ENCODE data around the gene NBEA.

The NBEA gene

GRCh38 chr13:35129500-35129899 lies 187.4 kb downstream of the NBEA start:
- H3K4me3 ChIP-seq (ENCODE audit: low read depth, low read length): no peak overlapping the region
- TF ChIP-seq, protein P1, sequence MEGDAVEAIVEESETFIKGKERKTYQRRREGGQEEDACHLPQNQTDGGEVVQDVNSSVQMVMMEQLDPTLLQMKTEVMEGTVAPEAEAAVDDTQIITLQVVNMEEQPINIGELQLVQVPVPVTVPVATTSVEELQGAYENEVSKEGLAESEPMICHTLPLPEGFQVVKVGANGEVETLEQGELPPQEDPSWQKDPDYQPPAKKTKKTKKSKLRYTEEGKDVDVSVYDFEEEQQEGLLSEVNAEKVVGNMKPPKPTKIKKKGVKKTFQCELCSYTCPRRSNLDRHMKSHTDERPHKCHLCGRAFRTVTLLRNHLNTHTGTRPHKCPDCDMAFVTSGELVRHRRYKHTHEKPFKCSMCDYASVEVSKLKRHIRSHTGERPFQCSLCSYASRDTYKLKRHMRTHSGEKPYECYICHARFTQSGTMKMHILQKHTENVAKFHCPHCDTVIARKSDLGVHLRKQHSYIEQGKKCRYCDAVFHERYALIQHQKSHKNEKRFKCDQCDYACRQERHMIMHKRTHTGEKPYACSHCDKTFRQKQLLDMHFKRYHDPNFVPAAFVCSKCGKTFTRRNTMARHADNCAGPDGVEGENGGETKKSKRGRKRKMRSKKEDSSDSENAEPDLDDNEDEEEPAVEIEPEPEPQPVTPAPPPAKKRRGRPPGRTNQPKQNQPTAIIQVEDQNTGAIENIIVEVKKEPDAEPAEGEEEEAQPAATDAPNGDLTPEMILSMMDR (IDR thresholded peaks at IDR 0.05; ENCODE audit: control insufficient read depth, extremely low read depth, insufficient read depth): no peak
- no peak for DNase-seq (ENCODE audit: low read depth)

GRCh38 chr13:35131471-35131870 lies 189.4 kb downstream of the NBEA start:
- TF ChIP-seq, protein P1 (IDR thresholded peaks at IDR 0.05; ENCODE audit: control insufficient read depth, extremely low read depth, insufficient read depth): no peak
- H3K4me3 ChIP-seq (ENCODE audit: low read depth, low read length): no peak overlapping the region
- no peak for DNase-seq (ENCODE audit: low read depth)

DNA sequence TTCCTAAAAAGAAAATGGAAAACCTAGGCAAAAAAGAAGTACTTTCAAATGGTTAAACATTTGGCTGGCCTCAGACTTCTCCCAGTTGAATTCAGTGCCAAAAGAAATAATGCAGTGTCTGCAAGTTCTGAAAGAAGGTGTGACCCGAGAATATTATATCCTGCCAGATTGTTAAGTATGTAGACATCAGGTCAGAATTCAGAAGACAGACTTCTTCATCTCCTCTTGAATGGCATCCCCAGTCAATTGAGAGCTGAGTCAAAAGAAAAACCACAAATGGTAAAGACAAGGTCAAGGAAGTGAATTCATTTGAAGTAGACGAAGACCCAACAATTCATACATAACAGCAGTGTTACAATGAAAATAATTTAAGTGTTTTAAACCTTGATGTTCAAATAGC lies 194.5 kb downstream of the NBEA start:
- TF ChIP-seq, protein P1 (IDR thresholded peaks at IDR 0.05; ENCODE audit: control insufficient read depth, extremely low read depth, insufficient read depth): no peak
- no peak overlapping the region for H3K4me3 ChIP-seq (ENCODE audit: low read depth, low read length)
- DNase-seq (ENCODE audit: low read depth): no peak

GRCh38 chr13:35139591-35139990 lies 197.5 kb downstream of the NBEA start:
- TF ChIP-seq, protein P1 (IDR thresholded peaks at IDR 0.05; ENCODE audit: control insufficient read depth, extremely low read depth, insufficient read depth): no peak
- no peak for DNase-seq (ENCODE audit: low read depth)
- H3K4me3 ChIP-seq (ENCODE audit: low read depth, low read length): no peak overlapping the region

DNA sequence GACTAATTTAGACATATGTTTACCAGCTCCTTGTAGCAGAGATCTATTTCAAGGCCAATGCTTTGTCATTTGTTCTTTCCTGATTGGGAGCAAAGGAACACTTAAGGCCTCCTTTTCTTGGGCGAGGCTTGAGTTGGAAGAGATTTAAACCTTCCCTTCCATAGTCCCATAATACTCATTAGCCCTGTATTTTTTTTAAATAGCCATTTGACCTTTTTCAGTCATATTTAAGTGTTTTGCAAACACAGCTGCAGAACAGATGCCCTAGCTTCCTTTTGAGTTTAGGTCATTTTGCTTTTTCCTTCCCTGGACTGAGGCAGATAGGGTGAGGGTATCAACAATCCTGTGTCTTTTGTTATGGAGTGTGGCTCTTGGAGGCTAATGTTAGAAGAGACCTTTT lies 198.3 kb downstream of the NBEA start:
- no peak overlapping the region for H3K4me3 ChIP-seq (ENCODE audit: low read depth, low read length)
- no peak for DNase-seq (ENCODE audit: low read depth)
- TF ChIP-seq, protein P1 (IDR thresholded peaks at IDR 0.05; ENCODE audit: control insufficient read depth, extremely low read depth, insufficient read depth): no peak

DNA sequence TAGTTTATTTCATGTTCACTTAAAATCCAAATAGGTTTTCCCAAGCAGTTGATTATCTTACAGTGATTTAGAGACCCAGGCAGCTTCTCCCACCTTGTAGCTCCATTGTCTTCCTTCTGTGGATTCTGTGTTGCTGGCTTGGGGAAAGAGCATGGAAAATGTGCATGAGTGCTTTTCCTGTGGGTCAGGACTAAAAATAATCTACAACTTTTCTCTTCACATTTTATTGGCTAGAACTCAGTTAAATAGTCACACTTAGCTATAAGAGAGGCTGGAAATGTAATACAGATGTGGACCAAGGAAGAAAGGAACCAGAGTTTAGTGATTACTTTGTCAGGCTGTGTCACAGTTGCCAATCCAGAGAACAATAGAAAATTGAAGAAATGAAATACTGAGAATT lies 198.8 kb downstream of the NBEA start:
- H3K4me3 ChIP-seq (ENCODE audit: low read depth, low read length): no peak overlapping the region
- DNase-seq (ENCODE audit: low read depth): no peak
- TF ChIP-seq, protein P1 (IDR thresholded peaks at IDR 0.05; ENCODE audit: control insufficient read depth, extremely low read depth, insufficient read depth): no peak

GRCh38 chr13:35143123-35143522 lies 201.1 kb downstream of the NBEA start:
- DNase-seq (ENCODE audit: low read depth): no peak
- TF ChIP-seq, protein P1 (IDR thresholded peaks at IDR 0.05; ENCODE audit: control insufficient read depth, extremely low read depth, insufficient read depth): no peak
- no peak overlapping the region for H3K4me3 ChIP-seq (ENCODE audit: low read depth, low read length)
